Upper lobe of left lung (tissue), 4 donors: Measurements from ENCODE around the gene MT1G.

ENCODE experiments used
- CTCF ChIP-seq, 6 experiments: fragments of 450-650 bp in 4 of 6; fragments of 200-600 bp in 2 of 6; sonication (generic) in 2 of 6; IDR thresholded peaks; one replicate each; pipeline ENCODE4 v1.5.1; 2016 to 2019; ENCODE audit warnings: antibody characterized with exemption in 6 of 6
- POLR2A ChIP-seq, 4 donors: fragments of 450-650 bp; IDR thresholded peaks; one replicate each; pipeline ENCODE4 v1.5.1; 2016 to 2017; ENCODE audit warnings: antibody characterized with exemption in 4 of 4, mild to moderate bottlenecking in 2 of 4

- no peak for TF ChIP-seq CTCF (IDR thresholded peaks at IDR 0.05)
- TF ChIP-seq POLR2A (IDR thresholded peaks at IDR 0.05): no peak
These were observed 16.5 kb upstream of the MT1G start for GRCh38 chr16:56684256-56684925.
